GM11168 (cell line): ENCODE data around the gene PTPRM.

Source experiments
- in situ Hi-C: fragments of 300-500 bp; cut with MboI; formaldehyde crosslinking; loops from one replicate; pipeline ENCODE4 v1.12.0; 2022; ENCODE audit warnings: low sequenced_read_pairs; ENCODE audit not compliant: unreplicated experiment

PTPRM gene

DNA sequence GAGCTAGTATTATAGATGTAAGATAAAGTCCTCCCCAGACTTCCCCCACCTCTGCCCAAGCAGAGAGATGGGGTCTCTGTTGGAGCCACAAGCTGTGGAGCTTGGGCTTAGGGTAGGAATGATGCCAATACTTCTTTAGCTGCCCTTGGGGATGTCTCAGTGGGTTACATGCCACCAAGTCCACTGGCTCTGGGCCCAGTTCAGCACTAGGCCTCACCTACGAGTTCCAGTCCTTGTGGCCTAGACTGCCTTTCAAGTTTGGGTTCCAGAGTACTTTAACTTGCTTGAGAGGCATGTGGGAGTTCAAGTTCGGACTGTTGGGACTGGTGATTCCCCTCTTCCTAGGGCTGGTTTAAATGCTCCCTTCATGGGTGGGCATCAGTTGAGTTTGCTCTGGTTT, 272.4 kb downstream of the PTPRM start:
- in situ Hi-C loops = no loop called here

DNA sequence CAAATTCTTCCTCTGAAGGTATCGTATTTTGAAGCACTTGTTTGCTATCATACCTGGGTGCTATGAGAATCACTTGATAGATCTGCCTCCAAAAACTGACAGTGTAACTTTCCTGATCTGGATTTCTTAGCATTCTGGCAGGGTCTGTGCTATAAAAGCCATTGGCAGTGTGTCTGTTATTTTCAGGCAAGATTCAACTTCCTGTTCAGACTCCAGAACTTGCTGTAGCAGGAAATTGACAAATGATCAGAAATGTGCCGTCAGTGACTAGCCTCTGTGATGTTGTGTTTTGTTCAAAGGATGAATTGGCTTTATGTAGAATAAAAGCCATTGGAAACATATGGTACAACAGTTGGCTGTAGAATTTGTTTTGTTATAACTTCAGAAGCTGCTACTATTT, 273.3 kb downstream of the PTPRM start:
- in situ Hi-C loops = no loop called here

DNA sequence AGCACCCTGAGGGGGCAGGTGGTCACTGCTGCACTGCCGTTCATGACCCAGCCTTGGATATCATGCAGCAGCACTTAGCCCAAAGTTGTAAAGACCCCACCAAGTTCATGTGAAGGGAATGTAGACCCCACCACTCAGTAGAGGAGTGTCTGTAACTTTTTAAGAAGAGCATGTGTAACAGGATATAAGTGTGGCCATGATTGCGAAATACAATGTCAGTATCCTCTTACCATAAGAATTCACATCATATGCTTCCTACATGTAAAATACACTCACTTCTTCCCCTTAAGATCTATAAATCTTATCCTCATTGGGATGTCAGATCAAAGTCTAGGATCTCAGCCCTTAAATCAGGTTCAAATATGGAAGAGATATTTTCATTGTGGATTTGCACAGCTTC, 276.9 kb downstream of the PTPRM start:
- in situ Hi-C loops = no loop called here

DNA sequence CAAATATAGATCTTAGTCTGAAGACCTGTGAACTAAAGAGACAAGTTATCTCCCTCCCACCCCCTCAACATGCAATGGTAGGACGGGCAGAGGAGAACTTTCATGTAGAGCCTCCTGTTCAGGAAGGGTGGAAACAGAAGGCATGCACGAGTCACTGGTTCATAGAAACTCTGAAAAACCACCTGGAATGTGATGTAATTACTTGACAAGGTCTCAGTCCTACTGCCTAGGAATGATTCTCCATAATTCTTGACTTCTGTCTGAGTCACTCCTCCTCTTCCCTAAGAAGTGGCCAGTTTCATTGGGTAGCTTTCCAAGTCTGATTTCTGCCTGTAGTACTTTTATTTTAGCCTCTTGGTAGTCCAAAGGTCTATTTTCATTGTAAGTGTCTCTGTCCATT, 277.3 kb downstream of the PTPRM start:
- in situ Hi-C loops = no loop called here

DNA sequence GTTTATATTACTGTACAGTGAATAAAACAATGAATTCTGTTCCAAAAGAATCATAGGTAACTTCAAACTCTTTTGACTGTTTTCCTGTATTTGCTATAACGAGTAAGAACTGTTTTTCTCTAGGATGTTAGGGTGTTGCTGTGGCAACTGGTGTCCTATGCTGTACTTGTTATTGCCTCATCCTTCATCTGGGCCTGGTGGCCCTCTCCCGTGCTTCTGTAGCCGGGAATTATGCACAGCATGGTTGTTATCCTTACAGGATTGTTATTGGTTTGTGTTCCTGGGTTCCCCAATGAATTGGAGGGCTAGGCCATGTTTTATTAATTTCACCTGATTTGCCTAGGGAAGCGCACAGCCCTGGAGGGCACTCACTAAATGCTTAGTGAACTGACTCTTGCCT, 279.2 kb downstream of the PTPRM start:
- in situ Hi-C loops = no loop called here

- in situ Hi-C loops = no loop called here
These were observed 280.4 kb downstream of the PTPRM start for GRCh38 chr18:7847357-7848053.

DNA sequence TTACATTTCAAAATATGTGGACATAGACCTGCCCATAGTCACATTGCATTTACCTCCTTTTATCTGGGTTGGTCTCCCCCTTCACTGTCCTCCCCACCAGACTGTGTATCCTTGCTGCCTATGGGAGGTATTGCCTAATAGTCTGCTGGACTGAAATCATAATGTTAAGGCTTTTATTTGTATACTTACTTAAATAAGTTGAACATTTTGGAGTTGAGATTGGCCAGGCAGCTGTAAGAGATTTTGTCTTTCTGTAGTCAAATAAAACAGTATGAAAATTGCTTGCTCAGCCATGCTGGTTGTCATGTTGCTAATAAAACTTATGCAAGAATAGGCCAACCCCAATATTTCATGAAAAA, 280.9 kb downstream of the PTPRM start:
- in situ Hi-C loops = no loop called here

GRCh38 chr18:7850446-7850845, 283.3 kb downstream of the PTPRM start:
- in situ Hi-C loops = no loop called here

DNA sequence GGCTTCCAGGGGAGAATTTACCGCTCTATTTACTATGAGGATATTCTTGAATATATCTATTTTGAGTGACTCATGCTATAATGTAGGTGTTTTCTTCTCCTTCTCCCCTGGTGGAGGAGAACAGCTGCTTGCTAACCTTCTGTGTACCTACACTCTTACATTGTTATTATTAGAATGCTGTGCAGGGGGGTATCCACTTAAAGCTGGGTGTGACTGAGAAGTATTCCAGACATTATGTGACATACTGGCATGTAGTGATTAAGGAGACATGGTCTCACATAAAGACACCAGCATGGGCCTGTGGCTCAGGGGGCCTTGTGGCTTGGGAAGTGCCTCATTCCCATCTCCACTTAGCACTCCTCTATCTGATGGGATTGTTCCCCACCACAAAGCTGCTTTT, 287.9 kb downstream of the PTPRM start:
- in situ Hi-C loops = no loop called here

DNA sequence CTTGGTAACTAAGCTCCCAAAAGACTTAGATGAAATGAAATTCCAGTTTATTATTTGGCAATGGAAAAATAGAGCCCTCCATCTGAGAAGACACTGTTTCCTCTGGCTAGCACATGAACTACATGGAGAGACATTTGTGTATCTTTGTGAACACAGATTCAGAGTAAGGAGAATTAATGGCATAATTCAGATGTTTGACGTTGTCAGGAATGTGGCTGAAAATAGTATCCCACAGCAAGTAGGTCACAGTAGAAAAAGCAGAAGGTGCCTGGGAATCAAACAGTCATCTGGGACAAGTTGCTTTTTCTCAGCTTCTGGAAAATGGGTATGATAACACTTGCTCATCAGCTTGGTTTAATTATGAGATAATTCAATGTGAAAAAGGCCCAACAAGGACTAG, 288.6 kb downstream of the PTPRM start:
- in situ Hi-C loops = no loop called here

DNA sequence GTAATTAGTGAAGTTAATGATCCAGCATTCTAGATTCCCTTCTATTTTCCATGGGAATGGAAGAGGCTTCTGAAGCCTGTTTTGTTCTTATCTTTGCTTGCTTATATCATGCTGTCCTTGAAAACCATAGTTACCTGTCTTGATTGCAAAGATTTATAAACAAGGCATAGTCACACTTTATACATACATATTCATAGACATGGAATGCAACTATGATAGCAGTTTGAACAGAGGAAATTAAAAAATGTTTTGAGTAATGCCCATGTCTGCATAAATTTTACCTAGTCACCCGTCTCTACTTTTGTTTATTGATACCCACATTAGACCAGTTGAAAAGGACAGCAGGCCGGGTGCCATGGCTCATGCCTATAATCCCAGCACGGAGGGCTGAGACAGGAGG, 289.0 kb downstream of the PTPRM start:
- in situ Hi-C loops = no loop called here

GRCh38 chr18:7856733-7857132, 289.6 kb downstream of the PTPRM start:
- in situ Hi-C loops = no loop called here

- in situ Hi-C loops = no loop called here
These were observed 290.4 kb downstream of the PTPRM start for GRCh38 chr18:7857562-7857961.

DNA sequence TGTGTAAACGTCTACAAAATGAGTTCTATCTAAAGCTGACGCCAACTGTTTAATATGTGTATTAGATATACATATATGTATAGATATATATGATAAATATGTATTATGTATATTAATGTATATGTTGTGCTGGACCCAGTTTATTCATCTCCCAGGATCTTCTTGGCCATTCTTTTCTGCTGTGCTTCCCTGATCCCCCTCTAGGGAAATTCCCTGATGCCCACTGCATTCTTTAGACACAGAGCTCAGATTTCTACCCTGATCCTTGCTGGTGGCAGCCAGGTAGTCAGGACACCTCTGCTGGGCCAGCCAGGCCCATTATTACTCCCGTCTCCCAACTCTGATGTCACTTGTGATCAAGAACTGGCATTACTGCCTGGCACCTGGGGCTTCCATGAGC, 292.0 kb downstream of the PTPRM start:
- in situ Hi-C loops = no loop called here

GRCh38 chr18:7870266-7870665, 303.1 kb downstream of the PTPRM start:
- in situ Hi-C loops = no loop called here

GRCh38 chr18:7870855-7871254, 303.7 kb downstream of the PTPRM start:
- in situ Hi-C loops = no loop called here

- in situ Hi-C loops = no loop called here
These were observed 304.7 kb downstream of the PTPRM start for GRCh38 chr18:7871560-7872456.

GRCh38 chr18:7872569-7872968, 305.5 kb downstream of the PTPRM start:
- in situ Hi-C loops = no loop called here

DNA sequence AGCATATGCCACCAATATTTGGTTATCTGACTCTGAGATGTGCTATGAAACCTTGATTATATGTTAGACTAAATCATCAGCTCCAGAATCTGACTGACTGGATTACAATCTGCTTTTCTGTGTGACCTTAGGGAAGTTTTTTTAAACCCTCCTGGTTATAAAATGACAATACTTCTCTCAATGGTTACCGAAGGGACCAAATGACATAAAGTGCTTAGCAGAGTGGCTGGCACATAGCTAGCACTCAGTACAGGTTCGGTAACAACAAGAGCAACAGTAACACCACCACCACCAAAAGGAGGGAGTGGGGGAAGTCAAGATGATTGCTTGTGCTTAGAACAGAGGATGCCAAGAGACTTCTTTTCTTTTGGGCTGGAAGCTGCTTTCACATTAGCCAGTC, 306.2 kb downstream of the PTPRM start:
- in situ Hi-C loops = no loop called here

DNA sequence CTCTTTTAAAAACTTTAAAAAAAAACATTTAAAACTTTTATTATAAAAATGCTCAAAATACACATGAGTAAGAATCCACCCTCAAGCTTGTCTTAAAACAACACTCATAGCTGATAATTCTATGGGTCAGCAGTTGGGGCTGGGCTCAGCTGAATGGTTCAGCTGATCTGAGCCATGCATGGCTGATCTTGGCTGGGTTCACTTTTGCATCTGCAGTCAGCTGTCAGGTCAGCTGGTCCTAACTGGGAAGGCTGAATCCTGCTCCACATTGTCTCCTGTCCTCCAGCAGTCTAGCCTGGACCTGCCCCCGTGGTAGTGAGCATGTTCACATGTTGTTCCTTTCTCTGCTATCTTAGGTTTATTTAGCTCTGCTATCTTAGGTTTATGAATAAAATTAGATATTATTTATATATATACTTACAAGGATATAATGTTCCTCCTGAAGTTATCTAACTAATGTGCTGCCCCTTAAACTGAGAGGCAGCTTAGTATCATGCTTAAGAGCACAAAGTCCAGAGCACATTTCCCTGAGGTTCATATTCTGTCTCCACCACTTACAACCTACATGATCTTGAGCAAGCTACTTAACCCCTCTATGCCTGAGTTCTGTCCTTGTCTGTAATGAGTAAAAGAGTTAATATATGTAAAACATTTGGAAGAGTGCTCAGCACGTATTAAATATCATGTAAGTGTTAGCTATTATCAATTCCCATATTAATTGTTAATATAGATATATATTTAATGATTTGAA, 309.4 kb downstream of the PTPRM start:
- in situ Hi-C loops = no loop called here

GRCh38 chr18:7877609-7878008, 310.5 kb downstream of the PTPRM start:
- in situ Hi-C loops = no loop called here
